ENCODE data around the gene SLC22A15. TPM values are rescaled to one million over a fixed set of nuclear protein-coding genes. Genes with fewer than 3 reads are reported as not detected.

Gene SLC22A15
- total and polyA plus RNA-seq, 2 experiments from 2014 or later: 2.7 to 3.8 TPM

DNA sequence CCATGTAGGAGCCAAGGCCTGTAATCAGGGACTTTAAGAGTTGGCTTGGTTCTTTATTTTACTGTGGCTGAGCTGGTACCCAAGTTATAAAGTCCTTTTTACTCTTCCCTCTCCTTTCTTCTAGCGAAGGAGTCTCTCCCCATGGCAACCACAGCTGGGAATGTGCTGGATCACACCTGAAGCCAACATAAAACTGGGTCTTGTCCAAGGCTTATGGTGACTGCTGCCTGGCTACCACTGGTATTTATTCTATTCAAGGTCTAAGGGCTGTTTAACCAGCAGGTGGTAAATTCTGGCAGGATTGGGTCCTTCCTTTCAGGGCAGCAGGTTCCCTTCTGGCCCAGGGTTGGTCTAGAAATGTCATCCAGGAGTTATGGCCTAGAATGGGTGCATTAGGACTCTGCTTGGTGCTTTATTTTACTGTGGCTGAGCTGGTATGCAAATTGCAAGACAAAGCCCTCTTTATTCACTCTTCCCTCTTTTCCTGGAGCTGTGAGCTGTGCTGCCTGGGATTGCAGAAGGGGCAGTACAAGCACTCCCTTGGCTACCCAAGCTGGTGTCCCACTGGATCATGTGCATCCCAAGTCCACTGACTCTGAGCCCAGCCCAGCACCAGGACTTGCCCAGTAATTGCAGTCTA lies 26.6 kb downstream of the SLC22A15 start (continued):
- TF ChIP-seq POLR2AphosphoS5 (IDR thresholded peaks at IDR 0.05; ENCODE audit: low read depth) (no peak), ZNF331 (CRISPR knock-in tag; IDR thresholded peaks at IDR 0.05; ENCODE audit: low read depth) (no peak), ZNF114 (CRISPR knock-in tag; IDR thresholded peaks at IDR 0.05) (no peak), EZH2 (IDR thresholded peaks at IDR 0.05; ENCODE audit: low read depth, unreplicated experiment) (no peak), JUNB (IDR thresholded peaks at IDR 0.05; ENCODE audit: unreplicated experiment) (no peak)
- TF ChIP-seq, protein P1, sequence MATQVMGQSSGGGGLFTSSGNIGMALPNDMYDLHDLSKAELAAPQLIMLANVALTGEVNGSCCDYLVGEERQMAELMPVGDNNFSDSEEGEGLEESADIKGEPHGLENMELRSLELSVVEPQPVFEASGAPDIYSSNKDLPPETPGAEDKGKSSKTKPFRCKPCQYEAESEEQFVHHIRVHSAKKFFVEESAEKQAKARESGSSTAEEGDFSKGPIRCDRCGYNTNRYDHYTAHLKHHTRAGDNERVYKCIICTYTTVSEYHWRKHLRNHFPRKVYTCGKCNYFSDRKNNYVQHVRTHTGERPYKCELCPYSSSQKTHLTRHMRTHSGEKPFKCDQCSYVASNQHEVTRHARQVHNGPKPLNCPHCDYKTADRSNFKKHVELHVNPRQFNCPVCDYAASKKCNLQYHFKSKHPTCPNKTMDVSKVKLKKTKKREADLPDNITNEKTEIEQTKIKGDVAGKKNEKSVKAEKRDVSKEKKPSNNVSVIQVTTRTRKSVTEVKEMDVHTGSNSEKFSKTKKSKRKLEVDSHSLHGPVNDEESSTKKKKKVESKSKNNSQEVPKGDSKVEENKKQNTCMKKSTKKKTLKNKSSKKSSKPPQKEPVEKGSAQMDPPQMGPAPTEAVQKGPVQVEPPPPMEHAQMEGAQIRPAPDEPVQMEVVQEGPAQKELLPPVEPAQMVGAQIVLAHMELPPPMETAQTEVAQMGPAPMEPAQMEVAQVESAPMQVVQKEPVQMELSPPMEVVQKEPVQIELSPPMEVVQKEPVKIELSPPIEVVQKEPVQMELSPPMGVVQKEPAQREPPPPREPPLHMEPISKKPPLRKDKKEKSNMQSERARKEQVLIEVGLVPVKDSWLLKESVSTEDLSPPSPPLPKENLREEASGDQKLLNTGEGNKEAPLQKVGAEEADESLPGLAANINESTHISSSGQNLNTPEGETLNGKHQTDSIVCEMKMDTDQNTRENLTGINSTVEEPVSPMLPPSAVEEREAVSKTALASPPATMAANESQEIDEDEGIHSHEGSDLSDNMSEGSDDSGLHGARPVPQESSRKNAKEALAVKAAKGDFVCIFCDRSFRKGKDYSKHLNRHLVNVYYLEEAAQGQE (IDR thresholded peaks at IDR 0.05; ENCODE audit: unreplicated experiment): no peak
- TF ChIP-seq, protein P2, sequence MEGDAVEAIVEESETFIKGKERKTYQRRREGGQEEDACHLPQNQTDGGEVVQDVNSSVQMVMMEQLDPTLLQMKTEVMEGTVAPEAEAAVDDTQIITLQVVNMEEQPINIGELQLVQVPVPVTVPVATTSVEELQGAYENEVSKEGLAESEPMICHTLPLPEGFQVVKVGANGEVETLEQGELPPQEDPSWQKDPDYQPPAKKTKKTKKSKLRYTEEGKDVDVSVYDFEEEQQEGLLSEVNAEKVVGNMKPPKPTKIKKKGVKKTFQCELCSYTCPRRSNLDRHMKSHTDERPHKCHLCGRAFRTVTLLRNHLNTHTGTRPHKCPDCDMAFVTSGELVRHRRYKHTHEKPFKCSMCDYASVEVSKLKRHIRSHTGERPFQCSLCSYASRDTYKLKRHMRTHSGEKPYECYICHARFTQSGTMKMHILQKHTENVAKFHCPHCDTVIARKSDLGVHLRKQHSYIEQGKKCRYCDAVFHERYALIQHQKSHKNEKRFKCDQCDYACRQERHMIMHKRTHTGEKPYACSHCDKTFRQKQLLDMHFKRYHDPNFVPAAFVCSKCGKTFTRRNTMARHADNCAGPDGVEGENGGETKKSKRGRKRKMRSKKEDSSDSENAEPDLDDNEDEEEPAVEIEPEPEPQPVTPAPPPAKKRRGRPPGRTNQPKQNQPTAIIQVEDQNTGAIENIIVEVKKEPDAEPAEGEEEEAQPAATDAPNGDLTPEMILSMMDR (conservative IDR thresholded peaks at IDR 0.05; ENCODE audit: low read depth in 2 of 2): no peak

DNA sequence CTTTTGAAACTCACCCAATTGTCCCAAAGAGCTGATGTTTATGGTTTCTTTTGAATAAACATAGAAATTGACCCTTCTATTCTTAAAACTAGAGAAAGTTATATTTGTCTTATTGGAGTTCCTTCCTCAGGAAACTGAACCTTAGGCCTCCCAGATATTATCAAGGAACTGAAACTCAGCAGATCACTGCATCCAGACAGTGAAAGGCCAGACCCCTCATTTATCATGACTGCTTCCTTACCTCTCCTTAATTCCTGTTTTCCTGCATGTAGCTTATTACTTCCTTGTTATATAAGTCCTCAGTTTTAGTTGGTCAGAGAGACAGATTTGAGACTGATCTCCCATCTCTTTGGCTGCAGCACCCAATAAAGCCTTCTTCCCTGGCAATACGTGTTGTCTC lies 27.5 kb downstream of the SLC22A15 start:
- no peak overlapping the region; the same call in 2 of the 3 replicates for H3K4me3 Mint-ChIP-seq
- no peak for ATAC-seq
- no peaks in the 10 kb centered on the region for H3K36me3 ChIP-seq (ENCODE audit: insufficient read depth)

More for the DNA sequence above, 27.5 kb downstream of the SLC22A15 start:
- H3K27me3 ChIP-seq (ENCODE audit: insufficient read depth): no peaks in the 10 kb centered on the region
- H4K20me1 ChIP-seq (replicated peaks; ENCODE audit: insufficient read depth): no peaks in the 10 kb centered on the region
- H3K4me3 ChIP-seq: no peak overlapping the region
- H2AFZ ChIP-seq: no peak overlapping the region
- H3K4me1 ChIP-seq (ENCODE audit: insufficient read depth): peaks cover 5% of the 10 kb centered on the region
- peaks cover 5% of the 10 kb centered on the region for H3K27me3 Mint-ChIP-seq (ENCODE audit: insufficient read depth, low read depth, poor library complexity)
- TF ChIP-seq, protein P1 (IDR thresholded peaks at IDR 0.05; ENCODE audit: unreplicated experiment): no peak
- TF ChIP-seq CREB1 (CRISPR knock-in tag; IDR thresholded peaks at IDR 0.05; ENCODE audit: low read depth) (no peak), ZNF114 (CRISPR knock-in tag; IDR thresholded peaks at IDR 0.05) (no peak)
- no peaks in the 10 kb centered on the region; the same call in 1 of the 2 replicates for H3K79me2 ChIP-seq (replicated peaks; ENCODE audit: insufficient read depth)
- peaks cover 17% of the 10 kb centered on the region; the same call in 1 of the 2 replicates for H3K9me2 ChIP-seq (ENCODE audit: insufficient read depth)
- H3K4me2 ChIP-seq: 0 out of 2 replicates have a peak overlapping the region, but pooled peaks have one; percentile 62
- no peak overlapping the region for H3K27ac ChIP-seq (ENCODE audit: low read depth)
- no peak for DNase-seq (ENCODE audit: low spot score)
- peaks cover 19% of the 10 kb centered on the region for H3K36me3 Mint-ChIP-seq (ENCODE audit: low read depth)
- no peak overlapping the region; the same call in 1 of the 2 replicates for H3K27ac Mint-ChIP-seq
- H3K4me1 Mint-ChIP-seq: peaks cover 15% of the 10 kb centered on the region
- H3K9me3 Mint-ChIP-seq: peaks cover 5% of the 10 kb centered on the region; the same call in 2 of the 3 replicates
- no peaks in the 10 kb centered on the region for H3F3A ChIP-seq (replicated peaks; ENCODE audit: low read depth)

All from GM23338 (cell line).